ENCODE data around the gene DLL4. TPM values are rescaled to one million over a fixed set of nuclear protein-coding genes. Genes with fewer than 3 reads are reported as not detected.

The DLL4 gene
- total RNA-seq, 4 donors from 2014 or later = 4.2 to 11.2 (median 7.1) TPM

DNA sequence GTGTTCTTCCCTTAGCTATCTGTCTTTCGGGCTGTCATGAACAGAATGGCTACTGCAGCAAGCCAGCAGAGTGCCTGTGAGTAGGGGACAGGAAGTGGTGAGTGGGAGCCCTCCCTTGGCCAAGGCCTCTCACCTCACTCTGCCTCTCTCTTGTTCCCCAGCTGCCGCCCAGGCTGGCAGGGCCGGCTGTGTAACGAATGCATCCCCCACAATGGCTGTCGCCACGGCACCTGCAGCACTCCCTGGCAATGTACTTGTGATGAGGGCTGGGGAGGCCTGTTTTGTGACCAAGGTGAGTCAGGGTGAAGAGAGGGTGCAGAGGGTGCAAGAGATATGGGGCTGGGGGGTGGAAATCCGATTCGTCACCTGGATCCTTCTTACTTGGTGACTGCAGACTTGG lies 3.0 kb downstream of the DLL4 start:
- peak overlapping the region in 1 of 4 donors; percentile 56 for H3K4me3 ChIP-seq
- peaks cover 0 to 46% (median 36%) of the 10 kb centered on the region in 4 donors for H3K4me1 ChIP-seq
- no peak for TF ChIP-seq POLR2A (IDR thresholded peaks at IDR 0.05)
- no peak for TF ChIP-seq EP300 (IDR thresholded peaks at IDR 0.05)
- TF ChIP-seq, protein P1, sequence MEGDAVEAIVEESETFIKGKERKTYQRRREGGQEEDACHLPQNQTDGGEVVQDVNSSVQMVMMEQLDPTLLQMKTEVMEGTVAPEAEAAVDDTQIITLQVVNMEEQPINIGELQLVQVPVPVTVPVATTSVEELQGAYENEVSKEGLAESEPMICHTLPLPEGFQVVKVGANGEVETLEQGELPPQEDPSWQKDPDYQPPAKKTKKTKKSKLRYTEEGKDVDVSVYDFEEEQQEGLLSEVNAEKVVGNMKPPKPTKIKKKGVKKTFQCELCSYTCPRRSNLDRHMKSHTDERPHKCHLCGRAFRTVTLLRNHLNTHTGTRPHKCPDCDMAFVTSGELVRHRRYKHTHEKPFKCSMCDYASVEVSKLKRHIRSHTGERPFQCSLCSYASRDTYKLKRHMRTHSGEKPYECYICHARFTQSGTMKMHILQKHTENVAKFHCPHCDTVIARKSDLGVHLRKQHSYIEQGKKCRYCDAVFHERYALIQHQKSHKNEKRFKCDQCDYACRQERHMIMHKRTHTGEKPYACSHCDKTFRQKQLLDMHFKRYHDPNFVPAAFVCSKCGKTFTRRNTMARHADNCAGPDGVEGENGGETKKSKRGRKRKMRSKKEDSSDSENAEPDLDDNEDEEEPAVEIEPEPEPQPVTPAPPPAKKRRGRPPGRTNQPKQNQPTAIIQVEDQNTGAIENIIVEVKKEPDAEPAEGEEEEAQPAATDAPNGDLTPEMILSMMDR (IDR thresholded peaks at IDR 0.05) = no peak
- no peak for DNase-seq (ENCODE audit: low spot score in 2 of 2)
- no peak overlapping the region for H3K27ac ChIP-seq
- H3K36me3 ChIP-seq = no peaks in the 10 kb centered on the region
- peaks cover 0 to 59% of the 10 kb centered on the region in 2 donors for H3K27me3 ChIP-seq
- 79 to 88% methylated on average over 8 of the region's 8 CpGs for WGBS, 2 donors
- no peaks in the 10 kb centered on the region for H3K9me3 ChIP-seq

DNA sequence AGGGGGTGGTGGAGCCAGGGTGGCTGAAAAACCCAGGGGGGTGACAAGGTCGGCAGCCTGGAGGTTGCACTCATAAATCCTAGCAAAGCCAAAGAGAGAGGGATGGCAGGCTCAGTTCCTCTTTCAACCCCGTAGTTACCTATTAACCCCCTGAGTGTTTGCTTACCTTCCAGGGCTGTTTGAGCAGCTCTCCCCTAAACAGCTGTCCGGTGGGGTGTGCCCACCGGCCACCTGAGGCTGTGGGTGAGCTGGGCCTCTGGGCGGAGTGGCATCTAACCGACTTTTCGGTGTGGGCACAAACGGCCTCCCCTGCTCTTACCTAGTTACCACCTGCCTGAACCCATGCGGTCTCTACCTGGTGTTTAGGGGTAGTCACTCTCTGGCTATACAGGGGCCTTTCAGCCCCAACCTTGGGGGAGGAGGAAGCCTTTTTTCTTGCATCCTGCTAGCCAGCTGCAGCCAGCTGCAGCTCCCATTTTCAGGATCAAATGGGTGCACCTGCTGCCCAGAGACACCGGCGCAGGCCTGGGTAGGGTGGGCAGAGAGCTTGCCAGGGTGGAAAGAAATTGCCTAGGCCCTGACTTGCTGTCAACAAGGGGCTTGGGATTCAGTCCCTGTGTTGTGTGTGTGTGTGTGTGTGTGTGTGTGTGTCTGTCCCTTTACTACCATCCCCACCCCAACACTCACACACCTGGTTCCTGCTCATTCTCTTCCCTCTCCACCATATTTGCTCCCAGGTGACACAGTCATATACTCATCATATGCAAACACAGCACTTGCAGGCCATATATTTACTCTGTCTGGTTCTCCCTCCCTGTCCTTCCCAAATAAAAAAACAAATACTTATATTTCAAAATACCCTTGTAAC lies 3.7 kb downstream of the DLL4 start:
- no peak for DNase-seq (ENCODE audit: low spot score in 2 of 2)
- 65 to 77% methylated on average over 11 of the region's 11 CpGs for WGBS, 2 donors
- Histone ChIP-seq H3K27me3 (peaks cover 0 to 52% of the 10 kb centered on the region in 2 donors), H3K36me3 (no peaks in the 10 kb centered on the region), H3K4me3 (peak overlapping the region in 1 of 4 donors; percentile 56), H3K27ac (no peak overlapping the region), H3K4me1 (peaks cover 0 to 39% (median 32%) of the 10 kb centered on the region in 4 donors), H3K9me3 (no peaks in the 10 kb centered on the region)
- TF ChIP-seq, protein P1 (IDR thresholded peaks at IDR 0.05) = no peak
- TF ChIP-seq EP300 (IDR thresholded peaks at IDR 0.05) (no peak), POLR2A (IDR thresholded peaks at IDR 0.05) (no peak)

DNA sequence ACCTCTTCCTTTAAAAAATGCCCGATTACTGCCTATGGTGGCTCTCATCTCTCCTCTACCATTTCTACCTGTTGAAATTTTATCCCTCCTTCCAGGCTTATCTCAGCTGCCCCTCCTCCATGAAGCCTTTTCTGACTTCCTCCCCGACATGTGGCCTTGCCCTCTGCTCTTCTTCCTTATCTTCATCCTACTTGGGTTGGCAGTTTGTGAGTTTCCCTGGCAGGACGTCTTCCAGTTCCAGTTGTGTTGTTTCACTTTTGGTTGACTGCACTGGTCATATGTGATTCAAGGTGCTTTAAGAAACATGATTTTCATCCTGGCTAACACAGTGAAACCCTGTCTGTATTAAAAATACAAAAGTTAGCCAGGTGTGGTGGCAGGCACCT lies 4.4 kb downstream of the DLL4 start:
- TF ChIP-seq EP300 (IDR thresholded peaks at IDR 0.05) (no peak), POLR2A (IDR thresholded peaks at IDR 0.05) (no peak)
- TF ChIP-seq, protein P1 (IDR thresholded peaks at IDR 0.05) = no peak
- no peak overlapping the region for H3K27ac ChIP-seq
- no peak overlapping the region for H3K4me3 ChIP-seq
- H3K4me1 ChIP-seq = peaks cover 0 to 33% (median 26%) of the 10 kb centered on the region in 4 donors
- H3K9me3 ChIP-seq = no peaks in the 10 kb centered on the region
- peaks cover 0 to 45% of the 10 kb centered on the region in 2 donors for H3K27me3 ChIP-seq
- WGBS, 2 donors = 67 to 81% methylated on average over 3 of the region's 3 CpGs
- H3K36me3 ChIP-seq = no peaks in the 10 kb centered on the region
- DNase-seq (ENCODE audit: low spot score in 2 of 2) = no peak

DNA sequence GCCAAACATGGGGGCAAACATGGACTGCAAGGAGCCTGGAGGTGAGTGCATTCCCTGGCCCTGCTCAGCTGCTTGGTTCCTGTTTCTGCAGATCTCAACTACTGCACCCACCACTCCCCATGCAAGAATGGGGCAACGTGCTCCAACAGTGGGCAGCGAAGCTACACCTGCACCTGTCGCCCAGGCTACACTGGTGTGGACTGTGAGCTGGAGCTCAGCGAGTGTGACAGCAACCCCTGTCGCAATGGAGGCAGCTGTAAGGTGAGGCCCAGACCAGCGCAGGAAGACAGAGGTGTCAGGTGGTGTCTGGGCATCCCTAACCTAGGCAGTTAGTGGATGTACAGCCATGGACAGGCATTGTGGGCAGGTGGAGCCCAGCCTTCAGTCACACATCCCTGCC lies 5.3 kb downstream of the DLL4 start:
- H3K27ac ChIP-seq = no peak overlapping the region
- WGBS, 2 donors = 94 to 95% methylated on average over 6 of the region's 6 CpGs
- peaks cover 0 to 36% of the 10 kb centered on the region in 2 donors for H3K27me3 ChIP-seq
- H3K4me3 ChIP-seq = no peak overlapping the region
- no peaks in the 10 kb centered on the region for H3K36me3 ChIP-seq
- DNase-seq (ENCODE audit: low spot score in 2 of 2) = no peak
- no peaks in the 10 kb centered on the region for H3K9me3 ChIP-seq
- peaks cover 0 to 23% (median 18%) of the 10 kb centered on the region in 4 donors for H3K4me1 ChIP-seq
- TF ChIP-seq, protein P1 (IDR thresholded peaks at IDR 0.05) = no peak
- no peak for TF ChIP-seq POLR2A (IDR thresholded peaks at IDR 0.05)
- no peak for TF ChIP-seq EP300 (IDR thresholded peaks at IDR 0.05)

DNA sequence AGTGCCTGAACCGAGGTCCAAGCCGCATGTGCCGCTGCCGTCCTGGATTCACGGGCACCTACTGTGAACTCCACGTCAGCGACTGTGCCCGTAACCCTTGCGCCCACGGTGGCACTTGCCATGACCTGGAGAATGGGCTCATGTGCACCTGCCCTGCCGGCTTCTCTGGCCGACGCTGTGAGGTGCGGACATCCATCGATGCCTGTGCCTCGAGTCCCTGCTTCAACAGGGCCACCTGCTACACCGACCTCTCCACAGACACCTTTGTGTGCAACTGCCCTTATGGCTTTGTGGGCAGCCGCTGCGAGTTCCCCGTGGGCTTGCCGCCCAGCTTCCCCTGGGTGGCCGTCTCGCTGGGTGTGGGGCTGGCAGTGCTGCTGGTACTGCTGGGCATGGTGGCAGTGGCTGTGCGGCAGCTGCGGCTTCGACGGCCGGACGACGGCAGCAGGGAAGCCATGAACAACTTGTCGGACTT lies 7.1 kb downstream of the DLL4 start:
- Histone ChIP-seq H3K9me3 (no peaks in the 10 kb centered on the region), H3K27me3 (peaks cover 0 to 18% of the 10 kb centered on the region in 2 donors), H3K27ac (no peak overlapping the region), H3K36me3 (no peaks in the 10 kb centered on the region), H3K4me1 (peaks cover 0 to 18% (median 12%) of the 10 kb centered on the region in 4 donors), H3K4me3 (no peak overlapping the region)
- no peak for DNase-seq (ENCODE audit: low spot score in 2 of 2)
- TF ChIP-seq, protein P1 (IDR thresholded peaks at IDR 0.05) = no peak
- TF ChIP-seq POLR2A (IDR thresholded peaks at IDR 0.05) (no peak), EP300 (IDR thresholded peaks at IDR 0.05) (no peak)
- WGBS, 2 donors = 87 to 95% methylated on average over 21 to 30 of the region's 31 CpGs
